GM12878 (cell line): ENCODE measurements around the gene FOXL3. TPM values are rescaled to one million over a fixed set of nuclear protein-coding genes. Genes with fewer than 3 reads are reported as not detected.

Experiments
- ATAC-seq: fragments of 200-7000 bp; cut with Tn5 transposase; 3 replicates; pipeline ENCODE4 v1.9.1; 2020; ENCODE audit warnings: mild to moderate bottlenecking, moderate library complexity
- BruUV-seq: library from RNA; stranded (reverse); fragments of 400-500 nt; replicated peaks from 2 replicates; lab custom pipeline; 2021; lab: Mats Ljungman, UMichigan
- CTCF ChIA-PET: fragments of 300-600 bp; sonication (Branson Sonifier 250); formaldehyde crosslinking; extraction: SDS; loops from one replicate; lab custom pipeline; 2021; ENCODE audit warnings: inconsistent platforms; lab: Yijun Ruan, JAX
- POLR2A ChIA-PET: fragments of 350-600 bp; formaldehyde crosslinking; extraction: SDS; loops from one replicate; lab custom pipeline; 2021; ENCODE audit warnings: inconsistent platforms; lab: Charles Lee
- RAD21 ChIA-PET: fragments of 300-600 bp; sonication (Branson Sonifier 250); formaldehyde crosslinking; loops from one replicate; lab custom pipeline; 2023; ENCODE audit warnings: antibody characterized with exemption; ENCODE audit not compliant: unreplicated experiment; lab: Charles Lee
- SMC1A ChIA-PET: fragments of 300-600 bp; sonication (Branson Sonifier 250); formaldehyde crosslinking; loops from one replicate; lab custom pipeline; 2023; ENCODE audit not compliant: unreplicated experiment, uncharacterized antibody; lab: Charles Lee
- DNase-seq: peaks from one replicate; pipeline ENCODE4 v3.0.0-alpha.2; 2011; ENCODE audit warnings: low read depth, low spot score
- FAIRE-seq: peaks from 3 replicates; lab custom pipeline; 2011; peaks lifted over from hg19 to GRCh38; lab: Jason Lieb, UNC
- H2AFZ ChIP-seq: 2 replicates; pipeline ENCODE4 v1.6.0; 2011; ENCODE audit warnings: low read depth, low read length, control low read depth; ENCODE audit not compliant: control insufficient read depth
- H3K27ac ChIP-seq: 2 replicates; pipeline ENCODE4 v1.5.1; 2011; ENCODE audit warnings: control low read depth; ENCODE audit not compliant: control insufficient read depth, insufficient read depth
- H3K27me3 ChIP-seq, 2 experiments: replicated peaks in 1 of 2; 2 replicates each; pipeline versions ENCODE4 v1.6.0 to v1.6.1; 2011; ENCODE audit warnings: low read length in 1 of 2; ENCODE audit not compliant: control insufficient read depth in 2 of 2, insufficient read depth in 2 of 2
- H3K36me3 ChIP-seq, 2 experiments: 2 replicates each; pipeline ENCODE4 v1.5.1; 2011; ENCODE audit warnings: low read length in 1 of 2; ENCODE audit not compliant: control insufficient read depth in 2 of 2, insufficient read depth in 2 of 2
- H3K4me1 ChIP-seq: 2 replicates; pipeline ENCODE4 v1.6.1; 2011; ENCODE audit warnings: mild to moderate bottlenecking, low read length, moderate library complexity, mixed read lengths; ENCODE audit not compliant: control insufficient read depth, insufficient read depth
- H3K4me2 ChIP-seq: 2 replicates; pipeline ENCODE4 v1.6.0; 2011; ENCODE audit warnings: control low read depth; ENCODE audit not compliant: control insufficient read depth, insufficient read depth
- H3K4me3 ChIP-seq: fragments of 200-600 bp; sonication (generic); 2 replicates; pipeline ENCODE4 v1.5.1; 2016
- H3K79me2 ChIP-seq: 2 replicates; pipeline ENCODE4 v1.6.0; 2011; ENCODE audit warnings: low read length; ENCODE audit not compliant: control insufficient read depth, insufficient read depth
- H3K9ac ChIP-seq: 2 replicates; pipeline ENCODE4 v1.8.0; 2011; ENCODE audit warnings: low read length, control low read depth, mixed read lengths; ENCODE audit not compliant: control insufficient read depth, insufficient read depth
- H3K9me3 ChIP-seq: replicated peaks from 3 replicates; pipeline ENCODE4 v1.5.1; 2011; ENCODE audit warnings: mild to moderate bottlenecking, low read length; ENCODE audit not compliant: control insufficient read depth, insufficient read depth
- H4K20me1 ChIP-seq: 2 replicates; pipeline ENCODE4 v1.6.0; 2011; ENCODE audit not compliant: control insufficient read depth, insufficient read depth
- BCL11A ChIP-seq: IDR thresholded peaks from 2 replicates; pipeline ENCODE4 v1.6.1; 2011; ENCODE audit warnings: low read depth, low read length
- E2F4 ChIP-seq: IDR thresholded peaks from 2 replicates; pipeline ENCODE4 v1.6.1; 2012; ENCODE audit warnings: low read depth, low read length, improper control_type of control experiment
- IRF5 ChIP-seq: fragments of 450-650 bp; IDR thresholded peaks from 2 replicates; pipeline ENCODE4 v1.6.1; 2017; ENCODE audit warnings: borderline replicate concordance
- KDM1A ChIP-seq: fragments of 200-600 bp; sonication (generic); IDR thresholded peaks from 2 replicates; pipeline ENCODE4 v1.6.1; 2016; ENCODE audit warnings: borderline replicate concordance
- MTA2 ChIP-seq: fragments of 450-650 bp; IDR thresholded peaks from 2 replicates; pipeline ENCODE4 v1.6.1; 2016; ENCODE audit warnings: low read depth, mild to moderate bottlenecking, moderate library complexity
- MYB ChIP-seq: fragments of 150-350 bp; IDR thresholded peaks from 2 replicates; pipeline ENCODE4 v1.6.1; 2014; ENCODE audit warnings: mild to moderate bottlenecking, low read depth, low read length, borderline replicate concordance
- MYC ChIP-seq: IDR thresholded peaks from 2 replicates; pipeline ENCODE4 v1.6.1; 2011; ENCODE audit warnings: mild to moderate bottlenecking, low read length, moderate library complexity, inconsistent platforms; ENCODE audit not compliant: insufficient read depth, insufficient replicate concordance, insufficient read length, severe bottlenecking
- PML ChIP-seq: IDR thresholded peaks from 2 replicates; pipeline ENCODE4 v1.6.1; 2012; ENCODE audit warnings: low read length, inconsistent platforms
- SREBF2 ChIP-seq: IDR thresholded peaks from 2 replicates; pipeline ENCODE4 v1.6.1; 2012; ENCODE audit warnings: mild to moderate bottlenecking, low read length
- WGBS: methylation state at CpG from one replicate; pipeline ENCODE4 v1.1.6; 2016; ENCODE audit warnings: low lambda C conversion rate; ENCODE audit not compliant: insufficient replicate concordance, insufficient coverage; ENCODE audit errors: missing lambda C conversion rate; 5-methylcytosine and 5-hydroxymethylcytosine counted together
- in situ Hi-C: fragments of 300-500 bp; cut with MboI; formaldehyde crosslinking; loops from 9 replicates; pipeline ENCODE4 v1.14.3; 2018; ENCODE audit warnings: mixed read lengths
- intact Hi-C: fragments of 100-400 bp; cut with micrococcal nuclease; formaldehyde crosslinking; loops from one replicate; pipeline ENCODE4 v1.14.2; 2022; ENCODE audit not compliant: unreplicated experiment
- polyA plus RNA-seq, 11 experiments: library from polyadenylated mRNA; depleted of rRNA in 4 of 11; unstranded in 6 of 11; stranded (reverse) in 5 of 11; fragments of >200 nt; fragmentation: Nextera tagmentation in 4 of 11; fragmentation: Illumina TruSeq in 1 of 11; extraction: Ambion mirVana in 4 of 11; extraction: Trizol in 1 of 11; gene quantifications; 1 replicate in 1 of 11; 2 replicates in 10 of 11; pipeline versions ENCODE4 v1.2.1 to v1.2.3, GENCODE V29; 2011 to 2016; ENCODE audit warnings: inconsistent platforms in 2 of 11, missing spikeins in 2 of 11, low read depth in 1 of 11
- total RNA-seq, 4 experiments: library from RNA; depleted of rRNA in 3 of 4; stranded (reverse); fragments of >200 nt in 3 of 4; fragmentation: Illumina TruSeq in 1 of 4; extraction: Trizol in 1 of 4; gene quantifications; 2 replicates each; pipeline versions ENCODE4 v1.2.1 to v1.2.3, GENCODE V29; 2013 to 2021

Gene FOXL3
- total and polyA plus RNA-seq, 10 of the 15 experiments (the other 5 are each of a cell fraction or from before 2014, with no cell fraction given) = not detected

DNA sequence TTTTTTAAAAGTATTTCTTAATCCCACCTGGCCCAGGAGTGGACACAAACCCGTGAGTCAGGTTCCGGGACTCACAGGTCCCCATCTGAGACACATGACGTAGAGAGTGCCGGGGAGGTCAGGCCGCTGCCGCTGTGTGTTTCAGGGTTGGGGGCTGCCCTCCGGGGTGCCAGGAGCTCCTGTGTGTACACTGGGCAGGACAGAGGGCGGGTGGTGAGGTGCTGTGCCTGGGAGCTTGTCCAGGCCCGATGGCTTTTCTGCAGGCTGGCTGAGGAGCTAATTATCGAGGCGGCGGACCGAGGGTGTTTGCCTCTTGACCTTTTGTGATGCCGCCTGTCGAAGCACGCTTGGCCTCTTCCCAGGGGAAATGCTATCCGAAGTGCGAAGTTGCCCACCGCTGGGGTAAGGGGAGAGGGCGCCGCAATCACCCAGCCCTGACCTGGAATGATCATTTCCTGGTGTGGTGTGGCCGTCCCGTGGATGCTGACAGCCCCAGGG is 42.1 kb downstream of the FOXL3 start:
- intact Hi-C loops (no loop called here), in situ Hi-C loops (no loop called here)
- Histone ChIP-seq H3K36me3 (no peaks in the 10 kb centered on the region), H3K4me3 (no peak overlapping the region), H3K9me3 (no peaks in the 10 kb centered on the region; the same call in 2 of the 3 replicates), H4K20me1 (no peaks in the 10 kb centered on the region), H3K9ac (no peak overlapping the region), H3K79me2 (no peaks in the 10 kb centered on the region), H3K4me1 (no peaks in the 10 kb centered on the region), H3K27me3 (no peaks in the 10 kb centered on the region), H3K27ac (no peak overlapping the region), H2AFZ (no peak overlapping the region), H3K4me2 (no peak overlapping the region)
- ChIA-PET POLR2A (no interaction called here), SMC1A (no interaction called here), CTCF (no interaction called here), RAD21 (no interaction called here)
- DNase-seq (no peak), FAIRE-seq (no peak), ATAC-seq (no peak)
- BruUV-seq = no TSS peak
- TF ChIP-seq E2F4 = no peak
- TF ChIP-seq PML = no peak
- no peak for TF ChIP-seq IRF5
- TF ChIP-seq SREBF2 = no peak
- TF ChIP-seq MTA2 = no peak
- no peak for TF ChIP-seq MYB
- TF ChIP-seq BCL11A = no peak
- no peak for TF ChIP-seq KDM1A
- no peak for TF ChIP-seq MYC
- WGBS = 71% methylated on average over 23 of the region's 23 CpGs
